ENCODE measurements around the gene NRGN. TPM values are rescaled to one million over a fixed set of nuclear protein-coding genes. Genes with fewer than 3 reads are reported as not detected.

The NRGN gene
- total RNA-seq, 1 experiment from 2014 or later = 2.9 TPM

- no peak for ATAC-seq
- POLR2A ChIA-PET = no interaction called here
- CTCF ChIA-PET = interaction anchor here (2.0 to 4.7 kb wide), 2 partner anchors 10 to 88 kb away, joined by 15 to 70 read pairs; no protein-coding TSS in a partner anchor
- H3K4me1 Mint-ChIP-seq = peaks cover 45% of the 10 kb centered on the region
- H3K36me3 Mint-ChIP-seq = no peaks in the 10 kb centered on the region
- H3K4me3 Mint-ChIP-seq = no peak overlapping the region; the same call in 1 of the 2 replicates
- H3K9me3 Mint-ChIP-seq = no peaks in the 10 kb centered on the region
- peaks cover 100% of the 10 kb centered on the region for H3K27me3 Mint-ChIP-seq (ENCODE audit: low read depth)
- no peak overlapping the region for H3K27ac Mint-ChIP-seq
- TF ChIP-seq ZNF512 (CRISPR knock-in tag; IDR thresholded peaks at IDR 0.05; ENCODE audit: borderline replicate concordance) (no peak), ZNF396 (CRISPR knock-in tag; IDR thresholded peaks at IDR 0.05; ENCODE audit: borderline replicate concordance) (no peak), TP53 (CRISPR knock-in tag; IDR thresholded peaks at IDR 0.05) (no peak), MXD4 (CRISPR knock-in tag; IDR thresholded peaks at IDR 0.05; ENCODE audit: borderline replicate concordance) (no peak)
- DNase-seq (ENCODE audit: low spot score) = no peak
Observed at GRCh38 chr11:124748100-124748418, 8.3 kb downstream of the NRGN start.

- no peak for ATAC-seq
- Mint-ChIP-seq H3K27ac (no peak overlapping the region), H3K9me3 (no peaks in the 10 kb centered on the region), H3K36me3 (no peaks in the 10 kb centered on the region), H3K4me1 (peaks cover 45% of the 10 kb centered on the region), H3K4me3 (peak overlapping the region; percentile 4; the same call in 1 of the 2 replicates), H3K27me3 (ENCODE audit: low read depth) (peaks cover 100% of the 10 kb centered on the region)
- TF ChIP-seq ATF6 (CRISPR knock-in tag; IDR thresholded peaks at IDR 0.05) (no peak), FOXP1 (CRISPR knock-in tag; IDR thresholded peaks at IDR 0.05; ENCODE audit: borderline replicate concordance) (no peak), CREB1 (CRISPR knock-in tag; IDR thresholded peaks at IDR 0.05) (no peak), OVOL2 (CRISPR knock-in tag; IDR thresholded peaks at IDR 0.05; ENCODE audit: borderline replicate concordance) (no peak), SMAD4 (CRISPR knock-in tag; IDR thresholded peaks at IDR 0.05) (no peak), IRF2 (CRISPR knock-in tag; IDR thresholded peaks at IDR 0.05; ENCODE audit: borderline replicate concordance, low read depth) (no peak), SMAD3 (CRISPR knock-in tag; IDR thresholded peaks at IDR 0.05; ENCODE audit: borderline replicate concordance) (no peak), ELF4 (CRISPR knock-in tag; IDR thresholded peaks at IDR 0.05; ENCODE audit: low read depth) (no peak), E2F1 (CRISPR knock-in tag; IDR thresholded peaks at IDR 0.05) (no peak)
- DNase-seq (ENCODE audit: low spot score) = no peak
- CTCF ChIA-PET = interaction anchor here (0.5 to 4.7 kb wide), 3 partner anchors 10 to 1503 kb away, joined by 3 to 70 read pairs (median 3); no protein-coding TSS in a partner anchor
- POLR2A ChIA-PET = no interaction called here
Observed at GRCh38 chr11:124748481-124749343, 9.0 kb downstream of the NRGN start.

- peaks cover 45% of the 10 kb centered on the region for H3K4me1 Mint-ChIP-seq
- no peaks in the 10 kb centered on the region for H3K36me3 Mint-ChIP-seq
- no peak overlapping the region for H3K27ac Mint-ChIP-seq
- H3K9me3 Mint-ChIP-seq = no peaks in the 10 kb centered on the region
- DNase-seq (ENCODE audit: low spot score) = no peak
- no peak overlapping the region for H3K4me3 Mint-ChIP-seq
- CTCF ChIA-PET = interaction anchor here (1.3 to 3.7 kb wide), 3 partner anchors 10 to 117 kb away, joined by 3 to 26 read pairs (median 6); partner anchors contain the start of genes ESAM and NRGN
- ATAC-seq = no peak
- POLR2A ChIA-PET = no interaction called here
- H3K27me3 Mint-ChIP-seq (ENCODE audit: low read depth) = peaks cover 100% of the 10 kb centered on the region
- TF ChIP-seq ZBTB43 (CRISPR knock-in tag; IDR thresholded peaks at IDR 0.05) = no peak
- TF ChIP-seq KAT7 (CRISPR knock-in tag; IDR thresholded peaks at IDR 0.05; ENCODE audit: borderline replicate concordance) = no peak
- TF ChIP-seq HMGA2 (CRISPR knock-in tag; IDR thresholded peaks at IDR 0.05) = no peak
- no peak for TF ChIP-seq ZNF416 (CRISPR knock-in tag; IDR thresholded peaks at IDR 0.05)
- no peak for TF ChIP-seq E2F4 (CRISPR knock-in tag; IDR thresholded peaks at IDR 0.05; ENCODE audit: borderline replicate concordance, low read depth)
- no peak for TF ChIP-seq ZNF232 (CRISPR knock-in tag; IDR thresholded peaks at IDR 0.05)
- TF ChIP-seq USF2 (CRISPR knock-in tag; IDR thresholded peaks at IDR 0.05) = no peak
Observed at GRCh38 chr11:124749912-124750311, 10.2 kb downstream of the NRGN start.
